ENCODE data around the gene DDN. TPM values are rescaled to one million over a fixed set of nuclear protein-coding genes. Genes with fewer than 3 reads are reported as not detected.

The DDN gene
- total RNA-seq, 2 donors from 2014 or later: 0.17 to 0.21 TPM

DNA sequence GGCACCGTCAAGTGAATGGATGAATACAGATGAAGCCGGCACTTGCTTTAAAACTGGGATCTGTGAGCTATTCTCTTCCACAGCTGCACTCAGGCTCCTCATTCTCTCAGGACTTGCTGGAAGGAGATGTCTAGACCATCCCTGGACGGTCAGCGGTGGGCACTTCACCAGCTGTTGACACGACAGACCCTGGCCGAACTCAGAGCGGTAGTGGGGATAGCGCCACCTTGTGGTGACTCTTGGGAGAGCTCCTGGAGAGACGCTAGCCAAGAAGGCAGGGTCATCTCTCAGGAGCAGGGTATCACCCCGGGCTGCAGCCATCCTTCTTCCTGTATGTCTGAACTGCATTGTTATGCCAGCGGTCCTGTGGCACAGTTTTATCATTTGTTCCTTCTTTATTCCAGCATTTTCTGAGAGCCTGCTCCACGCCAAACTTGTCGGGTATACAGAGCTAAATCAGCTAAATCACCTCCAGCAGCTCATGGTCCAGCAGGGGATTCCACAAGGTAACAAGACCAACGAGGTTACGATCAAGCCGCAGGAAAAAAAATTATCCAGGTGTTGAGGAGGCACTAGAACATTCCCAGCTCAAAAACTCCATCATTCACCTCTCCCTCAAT, 11.0 kb downstream of the DDN start:
- Histone ChIP-seq H3K9ac (ENCODE audit: low read depth in 2 of 2, low read length in 2 of 2) (no peak overlapping the region), H3K36me3 (no peaks in the 10 kb centered on the region), H3K9me3 (no peaks in the 10 kb centered on the region), H3K4me1 (no peaks in the 10 kb centered on the region), H3K27me3 (peaks cover 13% of the 10 kb centered on the region), H3K27ac (no peak overlapping the region), H3K4me3 (no peak overlapping the region)
- intact Hi-C loops (cut with DNase I): loop anchor here (5.0 to 10.0 kb wide), 2 partner anchors 66 to 133 kb away; partner anchors contain the start of gene DDX23
- TF ChIP-seq, protein P1, sequence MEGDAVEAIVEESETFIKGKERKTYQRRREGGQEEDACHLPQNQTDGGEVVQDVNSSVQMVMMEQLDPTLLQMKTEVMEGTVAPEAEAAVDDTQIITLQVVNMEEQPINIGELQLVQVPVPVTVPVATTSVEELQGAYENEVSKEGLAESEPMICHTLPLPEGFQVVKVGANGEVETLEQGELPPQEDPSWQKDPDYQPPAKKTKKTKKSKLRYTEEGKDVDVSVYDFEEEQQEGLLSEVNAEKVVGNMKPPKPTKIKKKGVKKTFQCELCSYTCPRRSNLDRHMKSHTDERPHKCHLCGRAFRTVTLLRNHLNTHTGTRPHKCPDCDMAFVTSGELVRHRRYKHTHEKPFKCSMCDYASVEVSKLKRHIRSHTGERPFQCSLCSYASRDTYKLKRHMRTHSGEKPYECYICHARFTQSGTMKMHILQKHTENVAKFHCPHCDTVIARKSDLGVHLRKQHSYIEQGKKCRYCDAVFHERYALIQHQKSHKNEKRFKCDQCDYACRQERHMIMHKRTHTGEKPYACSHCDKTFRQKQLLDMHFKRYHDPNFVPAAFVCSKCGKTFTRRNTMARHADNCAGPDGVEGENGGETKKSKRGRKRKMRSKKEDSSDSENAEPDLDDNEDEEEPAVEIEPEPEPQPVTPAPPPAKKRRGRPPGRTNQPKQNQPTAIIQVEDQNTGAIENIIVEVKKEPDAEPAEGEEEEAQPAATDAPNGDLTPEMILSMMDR (IDR thresholded peaks at IDR 0.05): peak; percentile 84
- DNase-seq: peak; percentile 76

DNA sequence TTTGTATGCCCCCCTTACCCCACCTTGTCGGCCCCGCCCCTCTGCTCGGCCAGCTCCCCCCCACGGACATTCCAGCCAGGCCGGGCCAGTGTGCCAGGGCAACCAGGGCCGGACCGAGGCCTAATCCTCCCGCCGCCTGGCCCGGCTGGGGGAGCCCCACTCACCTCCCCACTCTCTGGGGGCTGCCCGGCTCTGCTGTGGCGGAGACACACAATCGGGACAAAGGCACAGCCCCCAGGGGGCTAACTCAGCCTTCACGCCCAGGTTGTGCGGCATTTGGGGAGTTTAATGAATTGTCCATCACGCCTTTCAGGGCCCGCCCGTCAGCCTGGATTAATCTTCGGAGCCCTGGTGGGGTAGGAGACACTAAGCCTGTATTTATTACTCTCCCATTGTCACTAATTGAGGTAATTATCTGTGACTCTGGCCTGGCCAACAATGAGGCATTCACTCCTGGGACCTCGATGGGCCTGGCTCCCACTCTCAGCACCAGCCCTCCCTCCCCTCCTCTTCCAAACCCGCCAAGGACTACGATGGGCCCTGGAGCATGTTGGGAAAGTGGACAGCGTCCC, 12.4 kb downstream of the DDN start:
- H3K4me1 ChIP-seq: no peaks in the 10 kb centered on the region
- intact Hi-C loops (cut with DNase I): loop anchor here (5.0 to 10.0 kb wide), 2 partner anchors 65 to 132 kb away; partner anchors contain the start of gene DDX23
- H3K9ac ChIP-seq (ENCODE audit: low read depth in 2 of 2, low read length in 2 of 2): no peak overlapping the region
- no peaks in the 10 kb centered on the region for H3K36me3 ChIP-seq
- TF ChIP-seq, protein P1 (IDR thresholded peaks at IDR 0.05): no peak
- H3K27me3 ChIP-seq: peaks cover 16% of the 10 kb centered on the region
- H3K9me3 ChIP-seq: no peaks in the 10 kb centered on the region
- H3K4me3 ChIP-seq: no peak overlapping the region
- H3K27ac ChIP-seq: no peak overlapping the region
- no peak for DNase-seq

DNA sequence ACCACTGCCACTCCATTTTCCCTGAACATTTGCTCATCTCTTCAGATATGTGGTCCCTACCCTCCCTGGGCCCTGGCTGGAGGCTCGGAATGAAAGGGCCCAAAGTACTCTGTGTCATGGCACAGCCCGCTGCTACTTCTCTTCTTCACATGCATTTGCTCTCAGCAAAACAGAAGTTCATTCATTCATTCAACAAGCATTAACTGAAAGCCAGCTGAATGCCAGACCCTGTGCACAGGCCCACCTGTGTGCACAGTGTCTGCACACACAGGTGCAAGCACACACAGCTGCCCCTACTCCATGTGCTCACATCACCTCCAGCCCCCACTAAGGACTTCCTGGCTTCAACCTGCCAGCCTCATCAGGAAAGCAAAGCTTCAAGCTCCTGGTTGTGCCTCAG, 13.3 kb downstream of the DDN start:
- peaks cover 7% of the 10 kb centered on the region for H3K4me1 ChIP-seq
- intact Hi-C loops (cut with DNase I): loop anchor here (5.0 to 10.0 kb wide), 2 partner anchors 64 to 131 kb away; partner anchors contain the start of gene DDX23
- no peak overlapping the region for H3K9ac ChIP-seq (ENCODE audit: low read depth in 2 of 2, low read length in 2 of 2)
- TF ChIP-seq, protein P1 (IDR thresholded peaks at IDR 0.05): no peak
- no peaks in the 10 kb centered on the region for H3K36me3 ChIP-seq
- H3K4me3 ChIP-seq: no peak overlapping the region
- no peak for DNase-seq
- no peak overlapping the region for H3K27ac ChIP-seq
- peaks cover 25% of the 10 kb centered on the region for H3K27me3 ChIP-seq
- H3K9me3 ChIP-seq: no peaks in the 10 kb centered on the region

DNA sequence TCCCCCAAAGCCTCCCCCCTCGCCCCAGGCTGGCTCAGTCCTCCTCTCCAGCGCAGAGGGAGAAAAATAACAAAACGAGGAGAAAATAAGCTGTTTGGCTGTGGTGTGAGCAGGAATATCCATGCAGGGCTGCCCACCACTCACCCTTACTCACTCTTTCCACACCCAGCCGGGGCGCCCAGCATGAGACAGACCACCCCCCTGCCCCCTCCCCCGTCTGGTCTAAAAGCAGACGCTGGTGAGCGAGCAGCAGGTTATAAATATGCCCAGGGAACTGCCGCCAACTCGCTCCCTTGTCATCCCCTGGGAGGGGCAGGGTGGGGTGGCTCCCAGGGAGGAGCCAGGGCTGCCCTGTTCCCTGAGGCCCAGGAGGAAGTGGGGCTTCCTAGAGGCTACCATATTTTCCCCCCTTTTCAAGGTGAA, 13.7 kb downstream of the DDN start:
- H3K27ac ChIP-seq: no peak overlapping the region
- intact Hi-C loops (cut with DNase I): loop anchor here (5.0 to 10.0 kb wide), 2 partner anchors 63 to 131 kb away; partner anchors contain the start of gene DDX23
- H3K9me3 ChIP-seq: no peaks in the 10 kb centered on the region
- no peaks in the 10 kb centered on the region for H3K36me3 ChIP-seq
- no peak overlapping the region for H3K4me3 ChIP-seq
- peak; percentile 60 for DNase-seq
- peaks cover 29% of the 10 kb centered on the region for H3K27me3 ChIP-seq
- H3K4me1 ChIP-seq: peaks cover 11% of the 10 kb centered on the region
- TF ChIP-seq, protein P1 (IDR thresholded peaks at IDR 0.05): no peak
- H3K9ac ChIP-seq (ENCODE audit: low read depth in 2 of 2, low read length in 2 of 2): no peak overlapping the region

DNA sequence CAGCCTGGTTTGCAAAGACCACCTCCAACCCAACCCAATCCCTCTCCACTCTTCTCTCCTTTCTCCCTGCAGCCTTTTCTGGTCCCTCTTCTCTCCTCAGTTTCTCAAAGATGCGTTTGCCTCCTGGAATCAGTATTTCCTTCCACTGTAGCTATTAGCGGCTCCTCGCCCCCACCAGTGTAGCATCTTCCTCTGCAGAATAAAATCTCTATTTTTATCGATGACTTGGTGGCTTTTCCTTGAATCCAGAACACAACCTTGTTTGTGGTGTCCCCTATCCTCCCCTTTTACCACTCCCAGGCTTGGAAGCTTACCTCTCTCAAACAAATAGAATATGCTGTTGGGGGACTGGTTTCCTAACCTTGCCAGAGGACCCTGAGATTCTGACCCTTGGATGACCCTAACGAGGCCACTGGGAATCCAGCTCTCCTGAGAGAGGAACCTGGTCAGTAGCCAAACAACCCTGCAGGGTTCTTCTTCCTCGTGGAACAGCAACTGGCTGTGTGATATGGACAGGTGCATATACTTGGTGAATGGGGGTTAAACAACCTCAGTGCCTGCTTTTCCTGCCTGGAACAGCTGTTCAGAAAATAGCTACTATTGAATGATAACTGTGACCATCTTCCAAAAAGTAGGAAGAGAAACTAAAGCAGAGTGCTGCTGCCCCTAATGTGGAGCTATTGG, 16.6 kb downstream of the DDN start:
- DNase-seq: no peak
- H3K27ac ChIP-seq: no peak overlapping the region
- no peak overlapping the region for H3K9ac ChIP-seq (ENCODE audit: low read depth in 2 of 2, low read length in 2 of 2)
- peaks cover 59% of the 10 kb centered on the region for H3K27me3 ChIP-seq
- intact Hi-C loops (cut with DNase I): loop anchor here (10.0 kb wide), 1 partner anchor 128 kb away; the partner anchor contains the start of gene DDX23
- peaks cover 36% of the 10 kb centered on the region for H3K4me1 ChIP-seq
- H3K9me3 ChIP-seq: no peaks in the 10 kb centered on the region
- no peak overlapping the region for H3K4me3 ChIP-seq
- TF ChIP-seq, protein P1 (IDR thresholded peaks at IDR 0.05): no peak
- no peaks in the 10 kb centered on the region for H3K36me3 ChIP-seq
